HG03378 (cell line): Measurements from ENCODE around the gene GHRL.
"Not testable (repeated sequence)": the region's sequence is repeated elsewhere in the genome, so short reads cannot be mapped to it uniquely, and the experiment has no call there.

ENCODE experiments used
- ATAC-seq: cut with Tn5 transposase; IDR thresholded peaks from one replicate; pipeline ENCODE4 v1.9.1; 2021; ENCODE audit warnings: mild to moderate bottlenecking, moderate library complexity; ENCODE audit not compliant: unreplicated experiment

GHRL gene

GRCh38 chr3:10300087-10300486 lies 7.3 kb upstream of the GHRL start:
- ATAC-seq: no peak

DNA sequence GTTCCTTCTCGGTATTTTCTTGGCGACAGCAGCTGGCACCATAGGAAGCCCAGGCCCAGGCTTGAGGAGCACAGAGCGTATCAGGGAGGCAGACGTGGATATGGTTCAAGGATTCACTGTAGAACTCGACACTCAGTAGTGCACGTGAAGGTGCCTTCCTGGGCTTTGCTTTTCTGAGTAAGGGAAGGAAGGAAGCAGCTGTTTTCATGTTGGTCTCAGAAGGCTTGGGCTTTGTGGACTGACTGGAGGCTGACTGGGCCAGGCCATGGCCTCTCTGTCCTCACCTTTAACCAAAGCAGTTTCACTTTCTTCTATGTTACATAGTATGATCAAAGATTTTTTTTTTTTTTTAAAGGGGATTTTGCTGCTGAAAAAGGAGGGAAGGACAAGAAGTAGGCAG lies 6.9 kb upstream of the GHRL start:
- no peak for ATAC-seq

GRCh38 chr3:10299175-10299574 lies 6.4 kb upstream of the GHRL start:
- no peak for ATAC-seq

DNA sequence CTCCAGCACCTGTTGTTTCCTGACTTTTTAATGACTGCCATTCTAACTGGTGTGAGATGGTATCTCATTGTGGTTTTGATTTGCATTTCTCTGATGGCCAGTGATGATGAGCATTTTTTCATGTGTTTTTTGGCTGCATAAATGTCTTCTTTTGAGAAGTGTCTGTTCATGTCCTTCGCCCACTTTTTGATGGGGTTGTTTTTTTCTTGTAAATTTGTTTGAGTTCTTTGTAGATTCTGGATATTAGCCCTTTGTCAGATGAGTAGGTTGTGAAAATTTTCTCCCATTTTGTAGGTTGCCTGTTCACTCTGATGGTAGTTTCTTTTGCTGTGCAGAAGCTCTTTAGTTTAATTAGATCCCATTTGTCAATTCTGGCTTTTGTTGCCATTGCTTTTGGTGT lies 5.3 kb upstream of the GHRL start:
- not testable (repeated sequence) for ATAC-seq

DNA sequence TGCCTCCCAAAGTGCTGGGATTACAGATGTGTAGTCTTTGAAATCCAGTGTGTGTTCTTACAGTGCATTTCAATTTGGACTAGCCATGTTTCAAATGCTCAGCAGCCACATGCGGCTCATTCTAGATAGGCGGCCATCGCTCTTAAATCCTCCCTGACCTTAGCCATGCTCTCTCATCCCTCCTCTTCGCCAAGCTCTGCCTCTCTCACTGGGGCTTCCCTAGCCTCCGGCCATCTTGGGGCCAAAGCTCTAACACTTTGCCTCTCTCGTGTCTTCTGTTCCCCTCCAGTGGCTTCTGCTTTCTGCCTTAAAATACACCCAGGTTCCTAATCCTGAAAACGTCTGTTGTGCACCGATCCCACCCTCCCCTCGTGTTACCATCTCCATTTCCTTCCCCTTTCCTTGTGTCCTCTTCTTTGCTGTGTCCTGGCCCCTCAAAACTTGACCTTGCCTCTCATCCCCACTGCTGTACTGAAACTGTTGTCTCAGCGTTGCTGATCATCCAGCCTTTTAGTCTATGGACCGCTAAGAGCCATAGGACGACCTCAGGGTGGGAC lies 1.4 kb upstream of the GHRL start:
- ATAC-seq: no peak

- no peak for ATAC-seq
Observed at GRCh38 chr3:10291641-10292040, 1.1 kb downstream of the GHRL start.

DNA sequence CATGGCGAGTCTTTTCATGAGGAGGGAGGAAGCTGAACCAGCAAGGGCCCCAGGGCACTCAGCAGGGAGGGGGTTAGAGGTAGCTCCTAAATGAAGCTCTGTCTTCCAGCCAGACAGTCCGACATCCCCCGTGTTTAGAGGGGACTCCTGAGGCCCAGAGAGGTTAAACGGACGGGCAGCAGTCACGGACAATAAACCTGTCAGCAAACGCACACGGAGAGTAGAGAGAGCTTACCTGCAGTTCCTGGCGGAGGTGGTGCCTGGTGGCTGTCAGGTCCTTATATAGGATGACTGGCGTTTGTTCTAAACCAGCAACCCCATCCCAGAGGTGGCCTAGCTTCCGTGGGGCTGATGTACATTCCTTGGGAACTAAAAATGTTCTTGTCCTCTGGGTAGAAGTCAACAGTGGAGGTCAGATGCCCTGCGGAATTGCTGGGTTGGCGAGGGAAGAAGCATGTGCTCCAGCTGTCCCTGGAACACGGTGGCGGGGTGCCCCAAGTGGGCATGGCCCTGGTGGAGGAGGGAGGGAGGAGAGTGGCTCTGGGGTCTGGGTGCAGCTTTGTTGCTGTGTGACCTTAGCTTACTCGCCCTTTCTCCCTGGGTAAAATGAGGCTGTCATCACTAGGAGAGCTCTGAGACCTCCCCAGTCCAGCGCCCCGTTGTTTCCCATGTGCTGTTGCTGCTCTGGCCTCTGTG lies 2.1 kb downstream of the GHRL start:
- no peak for ATAC-seq

DNA sequence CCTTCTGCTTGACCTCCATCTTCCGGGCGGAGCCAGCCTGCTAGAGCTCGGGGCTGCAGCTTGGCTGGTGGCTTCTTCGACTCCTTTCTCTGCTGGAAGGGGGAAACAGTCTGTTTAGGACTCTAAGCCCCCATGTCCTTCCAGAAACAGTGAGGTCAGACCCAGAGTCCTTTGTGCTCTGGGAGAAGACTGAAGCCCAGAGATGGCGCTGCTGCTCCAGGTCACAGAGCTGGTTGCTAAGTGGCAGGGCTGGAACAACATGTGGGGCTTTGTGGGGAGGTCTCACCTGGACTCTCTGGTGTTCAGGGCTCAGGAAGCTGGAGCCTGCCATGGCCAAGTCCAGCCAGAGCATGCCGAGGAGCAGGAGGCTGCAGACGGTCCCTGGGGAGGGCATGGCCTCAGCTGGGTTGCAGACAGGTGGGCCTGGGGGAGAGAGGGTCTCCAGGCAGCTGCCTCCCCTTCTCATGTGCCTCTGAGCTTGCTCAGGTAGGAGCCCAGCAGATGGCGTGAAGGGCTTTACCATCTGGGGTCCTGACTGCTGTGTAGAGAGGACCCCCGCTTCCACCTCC lies 2.9 kb downstream of the GHRL start:
- ATAC-seq: no peak

- no peak for ATAC-seq
Observed at GRCh38 chr3:10289077-10289476, 3.7 kb downstream of the GHRL start.

DNA sequence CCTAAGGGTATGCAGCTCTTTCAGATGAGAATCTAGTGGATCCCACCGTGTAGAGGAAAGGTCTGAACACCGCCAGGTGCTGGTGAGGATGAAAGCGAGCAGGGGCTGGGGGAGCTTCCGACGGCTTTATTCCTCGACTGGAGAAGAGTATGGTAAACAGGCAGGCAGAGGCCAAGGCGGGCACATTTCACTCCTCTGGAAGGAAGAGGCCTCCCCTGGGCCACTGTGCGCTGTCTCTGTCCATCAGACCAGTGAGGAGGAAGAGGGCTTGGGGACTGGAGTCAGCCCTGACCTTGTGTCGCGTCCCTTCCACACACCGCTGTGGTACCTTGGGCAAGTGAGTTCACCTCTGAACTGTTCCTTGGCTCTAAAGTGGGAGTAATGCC lies 4.2 kb downstream of the GHRL start:
- ATAC-seq: no peak

- ATAC-seq: no peak
Observed at GRCh38 chr3:10287936-10288574, 4.7 kb downstream of the GHRL start.

DNA sequence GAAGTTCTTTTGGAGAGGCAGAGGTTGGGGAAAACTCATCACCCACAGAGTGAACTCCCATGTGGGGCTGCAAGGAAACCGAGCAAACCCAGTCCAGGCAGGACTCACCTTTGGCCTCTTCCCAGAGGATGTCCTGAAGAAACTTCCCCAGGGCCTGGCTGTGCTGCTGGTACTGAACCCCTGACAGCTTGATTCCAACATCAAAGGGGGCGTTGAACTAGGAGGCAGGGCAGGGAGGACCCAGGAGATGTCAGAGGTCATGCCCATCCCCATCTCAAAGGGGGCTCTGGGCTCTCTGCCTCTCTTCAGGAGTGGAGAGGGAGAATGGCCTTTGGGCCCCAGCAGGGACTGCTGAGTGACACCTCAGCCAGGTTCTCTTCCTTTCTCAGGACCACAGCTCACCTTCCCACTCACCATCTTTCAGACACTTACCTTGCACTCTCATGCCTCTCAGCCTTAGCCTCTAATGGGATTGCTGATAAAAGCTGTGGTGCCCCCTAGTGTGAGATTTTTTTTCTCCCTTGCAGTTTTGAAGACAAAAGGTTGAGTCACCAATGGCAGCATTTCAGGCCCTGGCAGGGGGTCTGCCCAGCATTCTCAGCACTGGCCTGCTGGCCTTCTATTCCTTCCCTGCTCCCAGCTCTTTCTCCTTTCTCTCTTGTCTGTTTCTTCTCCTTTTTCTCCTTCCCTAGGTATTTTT lies 6.0 kb downstream of the GHRL start:
- no peak for ATAC-seq

DNA sequence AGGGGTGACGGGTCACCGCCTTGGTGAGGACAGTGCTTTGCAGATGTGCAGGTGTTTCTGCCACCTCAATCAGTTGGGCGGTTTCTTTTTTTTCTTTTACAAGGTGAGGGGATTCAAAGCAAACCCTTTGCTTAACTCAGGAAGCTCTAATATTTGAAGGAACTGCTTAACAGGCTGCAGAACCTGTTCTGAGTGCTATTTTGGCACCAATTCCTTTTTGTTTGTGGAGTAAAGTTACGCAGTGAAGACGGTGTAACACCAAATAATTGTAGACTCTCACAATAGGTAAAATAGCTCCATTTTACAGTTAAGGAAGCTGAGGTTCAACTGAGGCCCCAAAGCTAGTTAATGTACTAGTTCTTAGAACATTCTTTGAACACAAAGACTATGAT lies 6.6 kb downstream of the GHRL start:
- ATAC-seq: no peak

GRCh38 chr3:10285272-10286132 lies 7.2 kb downstream of the GHRL start:
- ATAC-seq: no peak

- no peak for ATAC-seq
Observed at GRCh38 chr3:10284496-10284895, 8.3 kb downstream of the GHRL start.

DNA sequence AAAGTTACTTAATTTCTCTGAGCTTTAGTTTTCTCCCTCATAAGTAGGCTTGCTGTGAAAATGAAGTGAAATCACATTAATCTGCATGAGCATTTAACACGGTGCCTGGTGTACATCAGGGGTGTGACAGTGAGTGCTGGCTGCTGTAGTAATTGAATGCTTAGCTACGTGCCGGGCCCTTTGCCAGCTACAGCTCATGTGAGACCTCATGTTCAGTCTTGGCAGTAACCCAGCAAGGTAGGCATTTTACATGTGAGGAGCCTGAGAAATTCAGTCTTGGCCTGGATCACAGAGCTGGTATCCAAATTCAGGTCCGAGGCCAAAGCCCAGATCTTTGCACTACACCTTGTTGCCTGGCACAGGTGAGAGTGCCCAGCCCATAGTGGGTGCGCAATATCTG lies 9.1 kb downstream of the GHRL start:
- no peak for ATAC-seq

GRCh38 chr3:10281951-10282350 lies 10.8 kb downstream of the GHRL start:
- ATAC-seq: no peak

DNA sequence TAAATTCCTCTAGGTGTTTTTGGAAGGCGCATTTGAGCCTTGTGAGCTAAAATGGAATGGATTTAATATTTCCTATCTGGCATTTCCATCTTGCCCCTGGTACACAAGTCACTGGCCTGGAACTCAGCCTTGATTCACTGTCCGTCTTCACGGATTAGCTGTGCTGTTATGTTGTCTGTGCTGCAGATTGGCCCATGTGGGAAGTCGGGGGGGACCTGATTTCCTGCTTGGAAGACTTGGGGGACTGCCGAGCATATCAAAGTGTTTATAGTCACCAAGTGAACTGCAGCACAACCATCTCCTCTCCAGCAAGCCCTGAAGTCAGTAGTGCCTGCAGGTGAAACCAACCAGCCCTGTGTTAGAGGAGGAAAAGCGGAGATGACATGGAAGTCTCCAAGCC lies 12.2 kb downstream of the GHRL start:
- ATAC-seq: no peak

- no peak for ATAC-seq
Observed at GRCh38 chr3:10280177-10280529, 12.6 kb downstream of the GHRL start.

DNA sequence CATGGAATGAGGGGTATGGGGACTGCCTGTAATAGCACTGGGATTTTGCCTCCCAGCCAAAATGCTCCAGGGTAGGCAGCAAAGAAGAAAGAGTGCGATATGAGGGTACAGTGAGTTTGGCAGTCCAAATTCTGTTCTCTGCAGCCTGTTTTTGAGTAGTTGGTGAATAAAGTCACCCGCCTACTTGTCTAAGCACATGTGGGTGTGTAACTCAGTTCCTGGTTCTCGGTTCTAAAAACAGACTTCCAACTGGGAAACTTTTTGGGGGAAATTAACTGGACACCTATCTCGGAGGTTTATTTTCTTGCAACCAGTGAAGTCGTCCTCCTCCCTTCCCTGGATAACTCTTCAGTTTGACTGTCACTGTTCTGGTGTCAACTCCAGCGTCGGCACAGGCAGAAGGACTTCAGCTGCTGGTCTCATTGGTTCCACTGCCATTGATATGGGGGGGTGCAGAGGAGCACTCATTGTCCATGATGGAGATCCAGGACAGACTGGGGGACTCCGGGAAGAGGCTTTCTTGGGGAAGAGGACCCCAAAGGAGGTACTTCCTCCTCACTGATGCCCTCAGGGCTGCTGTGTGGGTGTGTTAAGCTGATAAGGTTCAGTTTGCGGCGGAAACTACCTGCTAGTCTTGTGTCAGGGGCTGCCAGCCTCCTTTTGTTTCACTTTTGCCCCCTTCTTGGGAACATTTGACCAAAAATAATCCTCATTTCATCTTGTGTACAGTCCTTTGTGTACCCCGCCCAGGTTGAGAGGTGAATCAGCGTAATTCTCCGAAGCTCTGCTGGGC lies 13.2 kb downstream of the GHRL start:
- no peak for ATAC-seq
